H1 (cell line): Measurements from ENCODE around the gene CPM. TPM values are rescaled to one million over a fixed set of nuclear protein-coding genes. Genes with fewer than 3 reads are reported as not detected.

Experiments used
- CTCF ChIA-PET: fragments of 300-600 bp; sonication (Branson Sonifier 250); formaldehyde crosslinking; loops from one replicate; lab custom pipeline; 2021; ENCODE audit not compliant: partially characterized antibody; lab: Charles Lee
- POLR2A ChIA-PET: fragments of 300-600 bp; sonication (Branson Sonifier 250); formaldehyde crosslinking; loops from one replicate; lab custom pipeline; 2021; ENCODE audit warnings: inconsistent platforms; ENCODE audit not compliant: partially characterized antibody; lab: Charles Lee
- DNase-seq, 2 experiments: peaks; one replicate each; pipeline versions ENCODE4 v3.0.0 to v3.0.0-alpha.2; 2010 to 2022; ENCODE audit warnings: low spot score in 2 of 2, low read depth in 1 of 2, mixed read lengths in 1 of 2
- FAIRE-seq: peaks from 2 replicates; lab custom pipeline; 2011; peaks lifted over from hg19 to GRCh38; lab: Jason Lieb, UNC
- H2AFZ ChIP-seq: 2 replicates; pipeline ENCODE4 v1.8.1; 2012; ENCODE audit warnings: low read length, inconsistent platforms
- H2AK5ac ChIP-seq: 2 replicates; pipeline ENCODE4 v1.6.1; 2013; ENCODE audit warnings: low read depth, low read length
- H2BK120ac ChIP-seq: replicated peaks from 2 replicates; pipeline ENCODE3; 2013; ENCODE audit warnings: low read depth, low read length, inconsistent platforms
- H2BK12ac ChIP-seq: 2 replicates; pipeline ENCODE4 v1.6.1; 2013; ENCODE audit warnings: low read depth, low read length
- H2BK15ac ChIP-seq: 2 replicates; pipeline ENCODE4 v1.6.1; 2013; ENCODE audit warnings: low read length
- H2BK20ac ChIP-seq: 2 replicates; pipeline ENCODE4 v1.6.1; 2013; ENCODE audit warnings: low read length
- H2BK5ac ChIP-seq: 2 replicates; pipeline ENCODE4 v1.6.1; 2013; ENCODE audit warnings: low read depth, low read length
- H3K14ac ChIP-seq: 2 replicates; pipeline ENCODE4 v1.6.1; 2013; ENCODE audit warnings: inconsistent platforms; ENCODE audit not compliant: insufficient read length
- H3K18ac ChIP-seq: 2 replicates; pipeline ENCODE4 v1.6.1; 2013; ENCODE audit warnings: low read length; ENCODE audit errors: extremely low read depth
- H3K23ac ChIP-seq: 2 replicates; pipeline ENCODE4 v1.6.1; 2013; ENCODE audit warnings: inconsistent platforms; ENCODE audit not compliant: insufficient read length
- H3K23me2 ChIP-seq: 2 replicates; pipeline ENCODE4 v1.6.1; 2013; ENCODE audit warnings: low read depth, low read length
- H3K27ac ChIP-seq: 2 replicates; pipeline ENCODE4 v1.6.1; 2011; ENCODE audit warnings: low read depth, low read length, inconsistent platforms
- H3K27me3 ChIP-seq, 4 experiments: replicated peaks in 1 of 4; 1 replicate in 1 of 4; 2 replicates in 3 of 4; pipeline versions ENCODE4 v1.6.1 to v1.8.1; 2011 to 2013; ENCODE audit warnings: low read length in 3 of 4, mild to moderate bottlenecking in 3 of 4, inconsistent platforms in 2 of 4, mixed read lengths in 2 of 4, moderate library complexity in 1 of 4; ENCODE audit not compliant: control insufficient read depth in 3 of 4, insufficient read depth in 3 of 4; ENCODE audit errors: extremely low read depth in 1 of 4
- H3K36me3 ChIP-seq, 4 experiments: 2 replicates each; pipeline versions ENCODE4 v1.6.1 to v1.8.1; 2011 to 2013; ENCODE audit warnings: mild to moderate bottlenecking in 4 of 4, low read length in 3 of 4, moderate library complexity in 2 of 4, control low read depth in 1 of 4, inconsistent platforms in 1 of 4; ENCODE audit not compliant: insufficient read depth in 4 of 4, control insufficient read depth in 2 of 4
- H3K4ac ChIP-seq: replicated peaks from 2 replicates; pipeline ENCODE3; 2013; ENCODE audit warnings: low read length, low read depth, mixed read lengths, inconsistent platforms; ENCODE audit not compliant: insufficient read length
- H3K4me1 ChIP-seq, 4 experiments: replicated peaks in 1 of 4; 1 replicate in 1 of 4; 2 replicates in 3 of 4; pipeline versions ENCODE4 v1.6.1 to v1.8.1; 2011 to 2013; ENCODE audit warnings: low read length in 3 of 4, inconsistent platforms in 2 of 4, mixed read lengths in 1 of 4; ENCODE audit not compliant: insufficient read depth in 4 of 4, control insufficient read depth in 3 of 4
- H3K4me2 ChIP-seq, 2 experiments: 2 replicates each; pipeline versions ENCODE4 v1.6.1 to v1.8.1; 2011 to 2013; ENCODE audit warnings: low read depth in 2 of 2, low read length in 2 of 2, control low read depth in 1 of 2, inconsistent platforms in 1 of 2, mild to moderate bottlenecking in 1 of 2; ENCODE audit not compliant: insufficient read depth in 1 of 2
- H3K4me3 ChIP-seq, 4 experiments: fragments of 200-600, 300-600 bp in 1 of 4; sonication (generic), shearing (Covaris generic), sonication (Bioruptor Twin) in 1 of 4; 2 replicates each; pipeline versions ENCODE4 v1.5.1 to v1.8.1; 2011 to 2016; ENCODE audit warnings: low read length in 4 of 4, low read depth in 3 of 4, control low read depth in 2 of 4, inconsistent platforms in 2 of 4, mild to moderate bottlenecking in 2 of 4, mixed read lengths in 1 of 4, moderate library complexity in 1 of 4; ENCODE audit not compliant: insufficient read depth in 2 of 4; ENCODE audit errors: extremely low read depth in 1 of 4
- H3K56ac ChIP-seq: replicated peaks from 2 replicates; pipeline ENCODE3; 2013; ENCODE audit warnings: low read depth, mild to moderate bottlenecking, mixed read lengths, low read length, inconsistent platforms; ENCODE audit not compliant: insufficient read length
- H3K79me1 ChIP-seq: 2 replicates; pipeline ENCODE4 v1.6.1; 2013; ENCODE audit warnings: low read depth, low read length, control low read depth
- H3K79me2 ChIP-seq, 2 experiments: 2 replicates each; pipeline versions ENCODE4 v1.6.1 to v1.8.1; 2012 to 2013; ENCODE audit warnings: low read length in 2 of 2, mild to moderate bottlenecking in 2 of 2, inconsistent platforms in 1 of 2; ENCODE audit not compliant: insufficient read depth in 2 of 2, control insufficient read depth in 1 of 2
- H3K9ac ChIP-seq, 4 experiments: replicated peaks in 1 of 4; 1 replicate in 1 of 4; 2 replicates in 3 of 4; pipeline versions ENCODE4 v1.6.1 to v1.8.1; 2011 to 2013; ENCODE audit warnings: low read depth in 3 of 4, low read length in 3 of 4, control low read depth in 2 of 4, mild to moderate bottlenecking in 2 of 4, moderate library complexity in 2 of 4, inconsistent platforms in 1 of 4; ENCODE audit errors: extremely low read depth in 1 of 4
- H3K9me3 ChIP-seq, 2 experiments: 2 replicates each; pipeline versions ENCODE4 v1.6.1 to v1.8.1; 2012 to 2013; ENCODE audit warnings: mild to moderate bottlenecking in 2 of 2, moderate library complexity in 2 of 2, control low read depth in 1 of 2, inconsistent platforms in 1 of 2, low read depth in 1 of 2, low read length in 1 of 2, mixed read lengths in 1 of 2; ENCODE audit not compliant: insufficient read depth in 2 of 2
- H4K20me1 ChIP-seq, 2 experiments: replicated peaks in 1 of 2; 2 replicates each; pipeline versions ENCODE3 to v1.8.1; 2011 to 2013; ENCODE audit warnings: inconsistent platforms in 2 of 2, low read length in 2 of 2, mild to moderate bottlenecking in 1 of 2; ENCODE audit not compliant: insufficient read depth in 2 of 2, control insufficient read depth in 1 of 2
- H4K5ac ChIP-seq: 2 replicates; pipeline ENCODE4 v1.6.1; 2013; ENCODE audit warnings: low read length, low read depth, mixed read lengths, inconsistent platforms; ENCODE audit not compliant: insufficient read length
- H4K8ac ChIP-seq: 2 replicates; pipeline ENCODE4 v1.8.0; 2013; ENCODE audit warnings: mild to moderate bottlenecking, moderate library complexity, low read length, inconsistent platforms; ENCODE audit not compliant: insufficient read depth; ENCODE audit errors: extremely low read depth
- H4K91ac ChIP-seq: replicated peaks from 2 replicates; pipeline ENCODE3; 2013; ENCODE audit warnings: low read length, mixed read lengths, inconsistent platforms; ENCODE audit not compliant: insufficient read length
- CHD2 ChIP-seq: IDR thresholded peaks from 2 replicates; pipeline ENCODE4 v1.6.1; 2012; ENCODE audit warnings: low read length, improper control_type of control experiment
- GTF2F1 ChIP-seq: IDR thresholded peaks from 2 replicates; pipeline ENCODE4 v1.6.1; 2012; ENCODE audit warnings: low read depth, low read length, improper control_type of control experiment, borderline replicate concordance
- NRF1 ChIP-seq: IDR thresholded peaks from 2 replicates; pipeline ENCODE4 v1.6.1; 2011; ENCODE audit warnings: mild to moderate bottlenecking, low read depth, low read length, improper control_type of control experiment
- POU5F1 ChIP-seq: IDR thresholded peaks from 2 replicates; pipeline ENCODE4 v1.6.1; 2011; ENCODE audit warnings: low read depth, mild to moderate bottlenecking, low read length, moderate library complexity
- RBBP5 ChIP-seq: IDR thresholded peaks from 2 replicates; pipeline ENCODE4 v1.7.1; 2012; ENCODE audit warnings: low read depth, mild to moderate bottlenecking, inconsistent platforms, low read length, moderate library complexity, borderline replicate concordance
- RFX5 ChIP-seq: IDR thresholded peaks from 2 replicates; pipeline ENCODE4 v1.6.1; 2011; ENCODE audit warnings: low read depth, low read length, improper control_type of control experiment, borderline replicate concordance
- WGBS, 2 experiments: shearing (Covaris generic) in 1 of 2; methylation state at CpG; one replicate each; pipeline versions ENCODE4 v1.1.6 to v1.1.7; 2013 to 2015; ENCODE audit warnings: low lambda C conversion rate in 2 of 2, mixed read lengths in 2 of 2, inconsistent platforms in 1 of 2, low coverage in 1 of 2, missing lambda C conversion rate in 1 of 2; ENCODE audit not compliant: insufficient replicate concordance in 2 of 2, insufficient coverage in 1 of 2, insufficient read length in 1 of 2; ENCODE audit errors: extremely low coverage in 1 of 2, missing lambda C conversion rate in 1 of 2; 5-methylcytosine and 5-hydroxymethylcytosine counted together
- polyA plus RNA-seq, 7 experiments: library from polyadenylated mRNA; depleted of rRNA in 3 of 7; stranded (reverse) in 5 of 7; unstranded in 2 of 7; fragments of >200 nt in 5 of 7; fragments of 200-250 nt in 2 of 7; gene quantifications; 1 replicate in 5 of 7; 2 replicates in 1 of 7; 4 replicates in 1 of 7; pipeline versions ENCODE4 v1.2.1 to v1.2.3, GENCODE V29; 2011 to 2013; ENCODE audit warnings: missing spikeins in 2 of 7, mixed read lengths in 2 of 7
- total RNA-seq: library from RNA; stranded (reverse); fragmentation: NEBNext Ultra II Directional; extraction: Animal tissue kit (Norgen Biotek cat#: 25700); gene quantifications from 2 replicates; pipeline ENCODE4 v1.2.1, GENCODE V29; 2021

The CPM gene
- total and polyA plus RNA-seq, 2 of the 8 experiments (the other 6 are each of a cell fraction or from before 2014, with no cell fraction given), result 0.33 to 3.1 TPM

DNA sequence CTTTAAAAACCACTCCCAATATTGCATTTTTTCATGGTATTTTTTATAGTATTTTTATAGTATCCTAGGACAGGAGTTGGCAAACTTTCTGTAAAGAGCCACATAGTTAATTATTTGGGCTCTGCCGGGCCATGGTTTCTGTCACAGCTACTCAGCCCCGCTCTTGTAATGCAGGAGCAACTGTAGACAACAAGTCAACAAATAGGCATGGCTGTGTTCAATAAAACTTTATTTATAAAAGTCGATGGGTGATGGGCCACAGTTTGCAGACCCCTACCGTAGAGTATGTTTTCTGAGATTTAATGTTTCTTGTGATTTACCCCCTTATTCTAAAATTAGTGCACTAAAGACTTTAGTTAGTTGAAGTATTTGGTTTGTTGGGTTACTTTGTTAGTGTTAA, 99.5 kb downstream of the CPM start:
- no peak overlapping the region for H3K4me2 ChIP-seq
- H3K14ac ChIP-seq, result no peak overlapping the region
- no peak overlapping the region for H2BK15ac ChIP-seq
- H3K79me2 ChIP-seq, result peaks cover 0 to 4% of the 10 kb centered on the region in 2 experiments; a peak in 1 of 4 replicates
- H3K79me1 ChIP-seq, result no peaks in the 10 kb centered on the region
- H3K23ac ChIP-seq, result no peak overlapping the region
- no peak for DNase-seq
- no peaks in the 10 kb centered on the region for H3K9me3 ChIP-seq
- H3K4ac ChIP-seq, result no peak overlapping the region
- H2BK20ac ChIP-seq, result no peak overlapping the region
- no peak overlapping the region for H3K27ac ChIP-seq
- ChIA-PET POLR2A (interaction anchor here (0.6 to 4.1 kb wide), 9 partner anchors 8 to 312 kb away, joined by 3 to 26 read pairs (median 6); partner anchors contain the start of gene MDM2), CTCF (interaction anchor here (1.3 to 1.4 kb wide), 2 partner anchors 16 to 20 kb away, joined by 3 read pairs; no protein-coding TSS in a partner anchor)
- H3K56ac ChIP-seq, result no peak overlapping the region
- no peak for FAIRE-seq
- no peak overlapping the region for H2BK5ac ChIP-seq
- no peak overlapping the region for H4K8ac ChIP-seq
- no peak overlapping the region for H3K4me3 ChIP-seq
- no peak overlapping the region for H4K5ac ChIP-seq
- no peak overlapping the region for H3K9ac ChIP-seq
- no peaks in the 10 kb centered on the region for H3K23me2 ChIP-seq
- TF ChIP-seq RBBP5 (no peak), NRF1 (no peak), CHD2 (no peak), RFX5 (no peak), GTF2F1 (no peak), POU5F1 (no peak)
- H2BK120ac ChIP-seq, result no peak overlapping the region
- H3K27me3 ChIP-seq, result no peaks in the 10 kb centered on the region
- no peak overlapping the region for H2AK5ac ChIP-seq
- H3K18ac ChIP-seq, result no peak overlapping the region
- no peak overlapping the region for H2BK12ac ChIP-seq
- no peak overlapping the region for H4K91ac ChIP-seq
- H2AFZ ChIP-seq, result no peak overlapping the region
- 91% methylated on average over 4 of the region's 4 CpGs; no CpG with 5 or more reads in 1 of the 2 experiments for WGBS, 2 experiments
- no peaks in the 10 kb centered on the region for H4K20me1 ChIP-seq
- peaks cover 0 to 7% (median 3%) of the 10 kb centered on the region in 4 experiments; a peak in 2 of 7 replicates for H3K4me1 ChIP-seq
- peaks cover 16 to 86% (median 36%) of the 10 kb centered on the region in 4 experiments for H3K36me3 ChIP-seq
